HEK293T (cell line): ENCODE data around the gene BEST1.
"Not testable (repeated sequence)": the region's sequence is repeated elsewhere in the genome, so short reads cannot be mapped to it uniquely, and the experiment has no call there.

Experiments
- CTCF ChIA-PET: fragments of 350-600 bp; formaldehyde crosslinking; extraction: SDS; loops from one replicate; lab custom pipeline; 2021; ENCODE audit warnings: antibody characterized with exemption, inconsistent platforms; lab: Yijun Ruan, JAX
- POLR2A ChIA-PET: fragments of 350-600 bp; formaldehyde crosslinking; extraction: SDS; loops from one replicate; lab custom pipeline; 2020; ENCODE audit warnings: antibody characterized with exemption, inconsistent platforms; lab: Yijun Ruan, JAX
- DNase-seq: peaks from one replicate; pipeline ENCODE4 v3.0.0; 2012; ENCODE audit warnings: mixed read lengths; ENCODE audit errors: extremely low spot score
- ARNT ChIP-seq: fragments of 450-650 bp; IDR thresholded peaks from 2 replicates; pipeline ENCODE4 v1.6.1; 2017; ENCODE audit warnings: mild to moderate bottlenecking
- BHLHE40 ChIP-seq: fragments of 450-650 bp; IDR thresholded peaks from 2 replicates; pipeline ENCODE4 v1.6.1; 2016; ENCODE audit warnings: mild to moderate bottlenecking, moderate library complexity, borderline replicate concordance
- CTBP1 ChIP-seq: fragments of 450-650 bp; IDR thresholded peaks from 2 replicates; pipeline ENCODE4 v1.6.1; 2016; ENCODE audit warnings: borderline replicate concordance
- ELF4 ChIP-seq: fragments of 450-650 bp; IDR thresholded peaks from 2 replicates; pipeline ENCODE4 v1.6.1; 2017; ENCODE audit warnings: antibody characterized with exemption
- FOXA1 ChIP-seq: fragments of 450-650 bp; IDR thresholded peaks from 2 replicates; pipeline ENCODE4 v1.6.1; 2016; ENCODE audit warnings: mild to moderate bottlenecking
- FOXK2 ChIP-seq: fragments of 450-650 bp; IDR thresholded peaks from 2 replicates; pipeline ENCODE4 v1.6.1; 2016; ENCODE audit warnings: mild to moderate bottlenecking
- FOXM1 ChIP-seq: fragments of 450-650 bp; IDR thresholded peaks from 2 replicates; pipeline ENCODE4 v1.6.1; 2017; ENCODE audit warnings: mild to moderate bottlenecking, borderline replicate concordance
- HDGF ChIP-seq: fragments of 450-650 bp; IDR thresholded peaks from 2 replicates; pipeline ENCODE4 v1.6.1; 2017; ENCODE audit warnings: antibody characterized with exemption, borderline replicate concordance
- L3MBTL2 ChIP-seq: fragments of 450-650 bp; conservative IDR thresholded peaks from 2 replicates; pipeline ENCODE4 v1.6.1; 2016; ENCODE audit warnings: mild to moderate bottlenecking
- LEF1 ChIP-seq: fragments of 450-650 bp; IDR thresholded peaks from 2 replicates; pipeline ENCODE4 v1.6.1; 2017; ENCODE audit warnings: mild to moderate bottlenecking, borderline replicate concordance
- NFRKB ChIP-seq: fragments of 450-650 bp; IDR thresholded peaks from 2 replicates; pipeline ENCODE4 v1.6.1; 2016; ENCODE audit warnings: mild to moderate bottlenecking, moderate library complexity
- SP1 ChIP-seq: fragments of 450-650 bp; IDR thresholded peaks from 2 replicates; pipeline ENCODE4 v1.6.1; 2017
- SUZ12 ChIP-seq: fragments of 450-650 bp; IDR thresholded peaks from 2 replicates; pipeline ENCODE4 v1.6.1; 2016; ENCODE audit warnings: mild to moderate bottlenecking
- TARDBP ChIP-seq: fragments of 450-650 bp; IDR thresholded peaks from 2 replicates; pipeline ENCODE4 v1.6.1; 2016
- ZNF384 ChIP-seq: fragments of 450-650 bp; IDR thresholded peaks from 2 replicates; pipeline ENCODE4 v1.6.1; 2016
- TF ChIP-seq, protein P1 (sequence below): fragments of 450-650 bp; IDR thresholded peaks from 2 replicates; pipeline ENCODE4 v1.6.1; 2016

BEST1 gene

GRCh38 chr11:61949169-61950034 is 749 bp upstream of the BEST1 start:
- POLR2A ChIA-PET: interaction anchor here (0.6 to 5.1 kb wide), 20 partner anchors 13 to 157 kb away, joined by 3 to 68 read pairs (median 3); partner anchors contain the start of genes FEN1, FTH1 and TMEM258
- CTCF ChIA-PET: interaction anchor here (0.7 to 3.3 kb wide), 5 partner anchors 51 to 134 kb away, joined by 3 to 27 read pairs (median 11); no protein-coding TSS in a partner anchor
- TF ChIP-seq HDGF: no peak
- no peak for TF ChIP-seq NFRKB
- TF ChIP-seq, protein P1, sequence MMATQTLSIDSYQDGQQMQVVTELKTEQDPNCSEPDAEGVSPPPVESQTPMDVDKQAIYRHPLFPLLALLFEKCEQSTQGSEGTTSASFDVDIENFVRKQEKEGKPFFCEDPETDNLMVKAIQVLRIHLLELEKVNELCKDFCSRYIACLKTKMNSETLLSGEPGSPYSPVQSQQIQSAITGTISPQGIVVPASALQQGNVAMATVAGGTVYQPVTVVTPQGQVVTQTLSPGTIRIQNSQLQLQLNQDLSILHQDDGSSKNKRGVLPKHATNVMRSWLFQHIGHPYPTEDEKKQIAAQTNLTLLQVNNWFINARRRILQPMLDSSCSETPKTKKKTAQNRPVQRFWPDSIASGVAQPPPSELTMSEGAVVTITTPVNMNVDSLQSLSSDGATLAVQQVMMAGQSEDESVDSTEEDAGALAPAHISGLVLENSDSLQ: peak; percentile 85
- TF ChIP-seq ELF4: no peak
- no peak for TF ChIP-seq FOXM1
- TF ChIP-seq FOXK2: no peak
- no peak for TF ChIP-seq FOXA1
- TF ChIP-seq ARNT: no peak
- peak; percentile 79 for DNase-seq

- ChIA-PET POLR2A (interaction anchor here (1.1 to 5.1 kb wide), 2 partner anchors 10 to 15 kb away, joined by 4 to 68 read pairs; partner anchors contain the start of gene FTH1), CTCF (interaction anchor here (1.2 to 3.0 kb wide), 3 partner anchors 53 to 130 kb away, joined by 4 to 27 read pairs (median 5); no protein-coding TSS in a partner anchor)
- DNase-seq: no peak
- TF ChIP-seq FOXA1: no peak
- TF ChIP-seq, protein P1: no peak
- TF ChIP-seq SUZ12: no peak
- TF ChIP-seq LEF1: no peak
- TF ChIP-seq ZNF384: no peak
- no peak for TF ChIP-seq ARNT
- TF ChIP-seq CTBP1: no peak
- TF ChIP-seq FOXM1: no peak
- TF ChIP-seq BHLHE40: no peak
- TF ChIP-seq ELF4: no peak
- TF ChIP-seq HDGF: no peak
- TF ChIP-seq SP1: no peak
- no peak for TF ChIP-seq L3MBTL2
- TF ChIP-seq FOXK2: no peak
Observed at GRCh38 chr11:61951484-61952135, 1.5 kb downstream of the BEST1 start.

DNA sequence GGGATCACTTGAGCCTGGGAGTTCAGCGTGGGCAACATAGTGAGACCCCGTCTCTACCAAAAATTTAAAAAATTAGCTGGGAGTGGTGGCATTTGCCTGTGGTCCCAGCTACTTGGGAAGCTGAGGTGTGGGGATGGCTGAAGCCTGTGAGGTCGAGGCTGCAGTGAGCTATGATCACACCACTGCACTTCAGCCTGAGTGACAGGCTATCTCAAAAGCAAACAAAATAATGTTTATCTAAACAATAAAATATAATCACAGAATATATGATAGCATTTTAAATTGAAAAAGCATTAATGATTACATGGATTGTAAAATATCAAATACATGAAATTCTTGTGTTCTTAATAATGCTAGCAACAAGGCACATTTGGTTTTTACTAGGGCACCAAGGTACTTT is 2.7 kb downstream of the BEST1 start:
- ChIA-PET POLR2A (interaction anchor here (5.1 kb wide), 1 partner anchor 14 kb away, joined by 68 read pairs; the partner anchor contains the start of gene FTH1), CTCF (interaction anchor here (1.2 to 1.8 kb wide), 2 partner anchors 54 to 129 kb away, joined by 4 to 5 read pairs; no protein-coding TSS in a partner anchor)
- DNase-seq: no peak
- TF ChIP-seq, protein P1: peak; percentile 60
- TF ChIP-seq NFRKB: no peak

DNA sequence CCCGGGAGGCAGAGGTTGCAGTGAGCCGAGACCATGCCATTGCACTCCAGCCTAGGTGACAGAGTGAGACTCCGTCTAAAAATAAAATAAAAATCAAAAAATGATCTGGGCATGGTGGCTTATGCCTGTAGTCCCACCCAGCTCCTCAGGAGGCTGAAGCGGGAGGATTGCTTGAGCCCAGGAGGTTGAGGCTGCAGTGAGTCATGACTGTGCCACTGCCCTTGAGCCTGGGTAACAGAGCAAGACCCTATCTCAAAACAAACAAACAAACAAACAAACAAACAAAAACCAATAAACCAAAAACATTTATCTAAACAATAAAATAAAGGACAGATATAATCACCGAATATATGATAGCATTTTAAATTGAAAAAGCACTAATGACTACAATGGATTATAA is 3.5 kb downstream of the BEST1 start:
- CTCF ChIA-PET: interaction anchor here (1.8 kb wide), 1 partner anchor 128 kb away, joined by 4 read pairs; no protein-coding TSS in a partner anchor
- not testable (repeated sequence) for DNase-seq
- POLR2A ChIA-PET: interaction anchor here (5.1 kb wide), 1 partner anchor 13 kb away, joined by 68 read pairs; the partner anchor contains the start of gene FTH1

- ChIA-PET POLR2A (interaction anchor here (1.1 kb wide), 2 partner anchors 11 to 13 kb away, joined by 4 to 5 read pairs; partner anchors contain the start of gene FTH1), CTCF (no interaction called here)
- no peak for TF ChIP-seq FOXK2
- TF ChIP-seq TARDBP: no peak
- TF ChIP-seq LEF1: no peak
- no peak for TF ChIP-seq HDGF
- TF ChIP-seq L3MBTL2: no peak
- no peak for TF ChIP-seq SP1
- no peak for TF ChIP-seq SUZ12
- no peak for TF ChIP-seq ZNF384
- TF ChIP-seq CTBP1: no peak
- no peak for TF ChIP-seq ARNT
- TF ChIP-seq NFRKB: no peak
- no peak for TF ChIP-seq FOXA1
- TF ChIP-seq, protein P1: no peak
- no peak for TF ChIP-seq BHLHE40
- no peak for TF ChIP-seq FOXM1
- no peak for DNase-seq
Observed at GRCh38 chr11:61954106-61954850, 4.1 kb downstream of the BEST1 start.
